Effector memory CD8-positive, alpha-beta T cell (primary cell): ENCODE measurements around the gene TCF19.
"Not testable (repeated sequence)": the region's sequence is repeated elsewhere in the genome, so short reads cannot be mapped to it uniquely, and the experiment has no call there.

ENCODE experiments used
- ATAC-seq: fragments of 150-1000 bp; cut with Tn5 transposase; replicated peaks from 2 replicates; pipeline ENCODE4 v1.10.0; 2021; ENCODE audit warnings: mild to moderate bottlenecking, moderate library complexity
- DNase-seq, 3 experiments: peaks; one replicate each; pipeline ENCODE4 v3.0.0; 2021
- H3K27ac Mint-ChIP-seq, 2 donors: one replicate each; pipeline ENCODE4 v1.8.0; 2022; ENCODE audit warnings: mild to moderate bottlenecking in 2 of 2, mixed read lengths in 2 of 2, moderate library complexity in 2 of 2
- H3K27me3 Mint-ChIP-seq, 2 donors: one replicate each; pipeline ENCODE4 v1.8.0; 2022; ENCODE audit warnings: mixed read lengths in 2 of 2
- H3K36me3 Mint-ChIP-seq: one replicate; pipeline ENCODE4 v1.8.0; 2022; ENCODE audit warnings: mild to moderate bottlenecking, moderate library complexity, mixed read lengths; ENCODE audit not compliant: insufficient read depth
- H3K4me1 Mint-ChIP-seq, 2 donors: one replicate each; pipeline ENCODE4 v1.8.0; 2022; ENCODE audit warnings: low read depth in 2 of 2, mixed read lengths in 2 of 2
- H3K4me3 Mint-ChIP-seq, 2 donors: one replicate each; pipeline ENCODE4 v1.8.0; 2022; ENCODE audit warnings: mild to moderate bottlenecking in 2 of 2, mixed read lengths in 2 of 2, moderate library complexity in 2 of 2
- H3K9me3 Mint-ChIP-seq, 2 donors: one replicate each; pipeline ENCODE4 v1.8.0; 2022; ENCODE audit warnings: mixed read lengths in 2 of 2

The TCF19 gene

DNA sequence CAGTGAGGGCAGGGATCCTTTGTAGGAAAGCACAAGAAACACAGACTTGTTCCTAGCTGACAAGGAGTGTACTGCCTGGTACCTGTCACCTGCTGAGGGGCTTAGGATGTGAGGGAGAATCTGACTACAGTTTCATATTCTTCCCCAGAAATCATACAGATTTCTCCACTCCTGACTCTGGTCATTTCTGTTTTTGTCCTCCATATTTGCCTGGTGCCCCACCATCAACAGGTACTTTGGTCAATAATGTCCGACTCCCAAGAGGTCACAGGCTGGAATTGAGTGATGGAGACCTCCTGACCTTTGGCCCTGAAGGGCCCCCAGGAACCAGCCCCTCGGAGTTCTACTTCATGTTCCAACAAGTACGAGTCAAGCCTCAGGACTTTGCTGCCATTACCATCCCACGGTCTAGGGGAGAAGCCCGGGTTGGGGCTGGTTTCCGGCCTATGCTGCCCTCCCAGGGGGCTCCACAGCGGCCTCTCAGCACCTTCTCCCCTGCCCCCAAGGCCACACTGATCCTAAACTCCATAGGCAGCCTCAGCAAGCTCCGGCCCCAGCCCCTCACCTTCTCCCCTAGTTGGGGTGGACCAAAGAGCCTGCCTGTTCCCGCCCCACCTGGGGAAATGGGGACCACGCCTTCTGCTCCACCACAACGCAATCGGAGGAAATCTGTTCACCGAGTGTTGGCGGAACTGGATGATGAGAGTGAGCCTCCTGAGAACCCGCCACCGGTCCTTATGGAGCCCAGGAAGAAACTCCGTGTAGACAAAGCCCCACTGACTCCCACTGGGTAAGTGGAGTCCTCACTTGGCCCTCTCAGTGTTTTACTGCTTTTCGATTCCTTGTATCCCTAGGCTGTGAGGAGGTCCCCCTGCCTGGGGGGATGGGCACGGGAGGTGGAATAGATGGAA lies 3.1 kb downstream of the TCF19 start:
- ATAC-seq, result no peak
- Mint-ChIP-seq H3K27ac (peak overlapping the region in 1 of 2 donors; percentile 42), H3K9me3 (no peaks in the 10 kb centered on the region), H3K4me3 (no peak overlapping the region), H3K27me3 (no peaks in the 10 kb centered on the region), H3K4me1 (peaks cover 15 to 27% of the 10 kb centered on the region in 2 donors), H3K36me3 (peaks cover 10% of the 10 kb centered on the region)
- no peak for DNase-seq

DNA sequence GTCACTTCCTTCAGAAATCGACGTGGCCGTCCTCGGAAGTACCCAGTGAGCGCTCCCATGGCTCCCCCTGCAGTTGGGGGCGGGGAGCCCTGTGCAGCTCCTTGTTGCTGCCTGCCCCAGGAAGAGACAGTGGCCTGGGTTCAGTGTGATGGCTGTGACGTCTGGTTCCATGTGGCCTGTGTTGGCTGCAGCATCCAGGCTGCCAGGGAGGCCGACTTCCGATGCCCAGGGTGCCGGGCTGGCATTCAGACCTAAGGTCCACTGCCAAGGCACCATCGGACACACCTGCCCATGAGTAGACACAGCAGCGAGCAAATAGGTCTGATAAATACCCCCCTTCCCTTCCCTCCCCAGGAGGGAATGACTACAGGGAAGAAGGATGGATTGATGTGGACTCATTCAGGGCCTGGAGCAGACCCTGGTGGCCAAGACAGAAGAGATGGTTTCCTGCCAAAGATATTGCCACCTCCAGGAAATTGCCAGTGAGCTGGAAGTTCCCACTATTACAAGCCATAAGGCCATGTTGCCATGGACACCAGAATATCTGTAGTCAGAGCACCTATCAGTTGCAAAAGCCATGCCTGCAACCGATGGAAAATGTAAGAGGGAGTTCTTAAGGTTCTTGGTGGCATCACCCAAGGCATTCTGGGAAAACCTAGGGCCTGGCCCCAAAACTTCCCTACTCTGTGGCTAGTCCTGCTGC lies 4.2 kb downstream of the TCF19 start:
- DNase-seq (no peak), ATAC-seq (no peak)
- Mint-ChIP-seq H3K27me3 (no peaks in the 10 kb centered on the region), H3K9me3 (no peaks in the 10 kb centered on the region), H3K4me1 (peaks cover 13 to 21% of the 10 kb centered on the region in 2 donors), H3K36me3 (peaks cover 10% of the 10 kb centered on the region), H3K27ac (peak overlapping the region in 1 of 2 donors; percentile 26), H3K4me3 (no peak overlapping the region)

DNA sequence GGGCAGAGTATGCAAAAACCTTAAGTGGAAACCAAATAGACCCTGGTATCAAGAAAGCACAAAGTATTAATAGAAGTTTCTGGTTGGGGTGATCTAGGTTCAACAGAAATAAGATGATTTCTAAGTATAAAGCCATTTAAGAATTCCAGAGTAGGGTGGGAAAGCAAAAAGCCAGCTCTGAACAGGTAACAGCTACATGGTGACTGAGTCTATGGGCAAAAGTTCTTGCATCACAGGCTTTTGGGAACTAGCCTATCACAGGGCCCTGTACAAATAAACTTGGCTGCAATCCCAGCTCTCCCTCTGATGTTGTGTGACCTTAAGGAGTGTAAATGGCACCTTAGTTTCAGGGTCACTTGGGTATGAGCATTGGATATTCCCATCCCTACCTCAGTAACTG lies 5.5 kb downstream of the TCF19 start:
- Mint-ChIP-seq H3K27ac (no peak overlapping the region), H3K27me3 (no peaks in the 10 kb centered on the region), H3K4me1 (peaks cover 7 to 12% of the 10 kb centered on the region in 2 donors), H3K4me3 (no peak overlapping the region), H3K9me3 (no peaks in the 10 kb centered on the region), H3K36me3 (peaks cover under 1% of the 10 kb centered on the region)
- DNase-seq (no peak), ATAC-seq (no peak)

DNA sequence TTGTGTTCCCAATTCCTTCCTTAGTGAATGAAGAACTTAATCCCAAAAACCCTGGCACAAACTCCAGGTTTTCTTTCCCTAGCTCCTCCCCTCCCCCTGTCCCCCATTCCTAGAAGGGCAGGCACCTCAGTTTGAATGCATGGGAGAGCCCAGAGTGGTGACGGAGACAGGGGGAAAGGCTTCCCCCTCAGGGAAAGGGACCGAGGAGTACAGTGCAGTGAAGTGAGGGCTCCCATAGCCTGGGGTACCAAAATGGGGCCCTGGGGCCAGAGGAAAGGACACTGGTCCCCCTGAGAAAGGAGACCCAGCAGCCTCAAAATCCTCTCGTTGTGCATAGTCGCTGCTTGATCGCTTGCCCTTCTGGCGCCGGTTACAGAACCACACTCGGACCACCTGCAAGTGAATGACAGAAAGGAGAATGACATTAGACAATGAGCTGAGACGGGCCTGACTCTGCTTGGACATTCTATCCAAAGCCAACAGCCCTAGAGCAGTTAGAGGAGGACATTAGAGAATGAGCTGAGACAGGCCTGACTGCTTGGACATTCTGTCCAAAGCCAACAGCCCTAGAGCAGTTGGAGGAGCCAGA lies 6.2 kb downstream of the TCF19 start:
- H3K27me3 Mint-ChIP-seq, ATAC-seq, H3K4me3 Mint-ChIP-seq, H3K36me3 Mint-ChIP-seq, DNase-seq, H3K9me3 Mint-ChIP-seq, H3K27ac Mint-ChIP-seq, H3K4me1 Mint-ChIP-seq: not testable (repeated sequence)

DNA sequence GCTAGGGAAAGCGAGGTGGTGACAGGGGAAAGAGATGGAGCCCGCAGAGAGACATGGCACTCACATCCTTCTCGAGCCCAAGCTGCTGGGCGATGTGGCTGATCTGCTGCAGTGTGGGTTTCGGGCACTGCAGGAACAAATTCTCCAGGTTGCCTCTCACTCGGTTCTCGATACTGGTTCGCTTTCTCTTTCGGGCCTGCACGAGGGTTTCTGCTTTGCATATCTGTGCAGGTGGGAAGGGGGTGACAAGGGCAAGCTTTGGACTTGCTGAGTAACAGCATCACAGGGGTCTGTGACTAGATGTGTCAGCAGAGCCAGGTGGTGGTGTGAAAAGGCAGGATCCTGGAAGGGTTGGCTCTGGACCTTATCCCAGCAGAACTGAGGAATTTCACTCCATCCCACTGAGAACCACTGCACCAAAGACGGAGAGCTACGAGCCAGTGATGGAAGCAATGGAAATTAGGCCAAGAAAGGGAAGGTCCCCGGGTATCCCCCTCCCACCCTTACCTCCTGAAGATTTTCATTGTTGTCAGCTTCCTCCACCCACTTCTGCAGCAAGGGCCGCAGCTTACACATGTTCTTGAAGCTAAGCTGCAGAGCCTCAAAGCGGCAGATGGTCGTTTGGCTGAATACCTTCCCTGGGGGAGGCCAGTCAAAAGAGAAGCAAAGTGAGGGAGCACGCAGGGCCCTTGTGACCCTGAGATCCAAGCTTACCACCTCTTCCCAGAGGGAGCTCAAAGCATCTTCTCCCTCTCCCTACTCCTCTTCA lies 6.9 kb downstream of the TCF19 start:
- not testable (repeated sequence) for H3K27me3 Mint-ChIP-seq, H3K27ac Mint-ChIP-seq, DNase-seq, ATAC-seq, H3K9me3 Mint-ChIP-seq, H3K4me3 Mint-ChIP-seq, H3K36me3 Mint-ChIP-seq, H3K4me1 Mint-ChIP-seq

DNA sequence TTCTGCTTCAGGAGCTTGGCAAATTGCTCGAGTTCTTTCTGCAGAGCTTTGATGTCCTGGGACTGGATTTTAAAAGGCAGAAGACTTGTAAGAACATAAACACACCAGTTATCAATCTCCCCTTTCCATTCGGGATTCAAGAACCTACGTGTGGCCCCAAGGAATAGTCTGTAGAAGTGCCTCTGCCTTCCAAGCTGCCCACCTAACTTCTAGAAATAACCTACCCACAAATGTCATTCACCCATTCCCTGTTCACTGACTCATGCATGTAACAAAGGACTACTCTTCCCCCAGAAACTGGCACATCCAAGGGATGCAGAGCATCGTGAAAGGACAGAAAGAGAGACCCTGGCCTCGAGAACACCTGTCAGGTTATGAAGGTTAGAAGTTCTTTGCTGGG lies 7.6 kb downstream of the TCF19 start:
- Mint-ChIP-seq H3K27me3 (no peaks in the 10 kb centered on the region), H3K9me3 (no peaks in the 10 kb centered on the region), H3K4me3 (no peak overlapping the region), H3K36me3 (no peaks in the 10 kb centered on the region), H3K4me1 (no peaks in the 10 kb centered on the region), H3K27ac (peak overlapping the region in 1 of 2 donors; percentile 41)
- ATAC-seq, result no peak
- DNase-seq, result no peak

DNA sequence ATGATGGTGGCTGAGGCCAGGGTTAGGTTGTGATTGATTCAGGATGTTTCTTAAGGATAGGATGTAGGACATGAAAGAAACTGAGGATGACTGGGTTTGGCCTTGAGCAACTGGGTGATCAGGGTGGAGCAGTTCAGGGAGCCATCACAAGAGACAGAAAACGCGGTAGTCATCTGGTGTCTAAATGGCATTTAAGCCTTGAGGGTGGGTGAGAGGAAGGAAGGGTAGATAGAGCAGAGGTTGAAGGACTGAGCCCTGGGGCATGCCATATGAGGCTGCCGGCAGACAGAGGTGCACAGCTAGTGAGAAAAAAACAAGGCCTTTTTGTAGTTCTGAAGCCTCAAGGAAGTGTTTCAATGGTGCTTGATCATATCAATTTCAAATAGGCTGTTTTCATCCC lies 10.2 kb downstream of the TCF19 start:
- Mint-ChIP-seq H3K4me3 (no peak overlapping the region), H3K9me3 (no peaks in the 10 kb centered on the region), H3K4me1 (no peaks in the 10 kb centered on the region), H3K27ac (no peak overlapping the region), H3K36me3 (no peaks in the 10 kb centered on the region), H3K27me3 (no peaks in the 10 kb centered on the region)
- ATAC-seq, result no peak
- no peak for DNase-seq

DNA sequence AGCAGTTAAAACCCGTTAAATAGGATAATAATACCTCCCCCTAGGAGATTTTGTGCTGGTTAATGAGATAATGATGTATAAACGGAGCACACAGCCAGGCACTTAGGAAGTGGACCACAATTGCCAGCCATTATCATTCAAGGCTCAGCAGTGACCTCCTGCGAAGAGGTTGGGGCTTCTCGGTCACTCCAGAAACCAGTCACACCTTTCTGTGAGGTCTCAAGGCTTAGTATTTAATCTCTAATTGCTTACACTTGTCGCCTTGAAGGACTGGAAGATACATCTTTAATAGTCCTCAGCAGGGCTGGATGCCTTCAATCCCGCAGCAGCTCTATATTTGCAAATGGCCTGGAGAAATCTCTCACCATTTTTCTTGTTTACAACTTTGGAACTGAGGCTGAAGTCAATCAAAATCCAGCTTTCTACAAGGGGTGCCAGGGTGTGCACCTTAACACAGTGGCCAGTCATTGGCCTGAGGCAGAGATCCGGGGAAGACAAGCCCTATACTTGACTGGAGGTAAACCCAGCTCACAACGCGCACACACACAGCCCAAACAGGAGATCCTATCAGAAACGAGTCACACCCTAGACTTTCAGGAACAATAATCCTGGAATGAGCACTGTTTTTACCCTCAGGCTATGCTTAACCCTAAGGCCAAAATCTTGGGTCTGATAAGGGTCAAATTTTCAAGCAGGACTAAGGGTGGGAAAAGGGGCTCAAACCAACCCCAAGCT lies 10.9 kb downstream of the TCF19 start:
- DNase-seq (no peak), ATAC-seq (no peak)
- Mint-ChIP-seq H3K27me3 (no peaks in the 10 kb centered on the region), H3K4me1 (no peaks in the 10 kb centered on the region), H3K27ac (no peak overlapping the region), H3K9me3 (no peaks in the 10 kb centered on the region), H3K4me3 (no peak overlapping the region), H3K36me3 (no peaks in the 10 kb centered on the region)

DNA sequence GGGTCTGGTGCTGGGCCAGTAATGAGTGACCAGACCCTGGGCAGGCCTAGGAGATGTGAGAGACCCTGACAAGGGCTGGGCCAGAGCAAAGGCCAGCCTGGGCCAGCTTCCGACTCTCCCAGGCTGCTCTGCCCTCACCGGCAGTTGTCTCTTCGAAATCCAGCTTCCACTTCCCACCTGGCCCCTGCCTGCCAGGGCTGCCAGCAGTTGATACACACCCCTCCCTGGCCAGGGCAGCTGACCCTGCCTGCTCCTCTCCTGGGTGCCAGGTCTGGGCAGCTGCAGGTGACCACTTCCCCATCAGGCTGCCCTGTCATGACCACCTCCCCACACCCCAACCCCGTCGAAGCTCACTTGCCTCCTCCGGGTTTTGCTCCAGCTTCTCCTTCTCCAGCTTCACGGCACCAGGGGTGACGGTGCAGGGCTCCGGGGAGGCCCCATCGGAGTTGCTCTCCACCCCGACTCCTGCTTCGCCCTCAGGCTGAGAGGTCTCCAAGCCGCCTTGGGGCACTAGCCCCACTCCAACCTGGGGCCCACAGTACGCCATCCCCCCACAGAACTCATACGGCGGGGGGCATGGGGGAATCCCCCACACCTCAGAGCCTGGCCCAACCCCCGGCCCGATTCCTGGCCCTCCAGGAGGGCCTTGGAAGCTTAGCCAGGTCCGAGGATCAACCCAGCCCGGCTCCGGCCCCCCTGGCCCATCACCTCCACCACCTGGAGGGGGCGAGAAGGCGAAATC lies 11.6 kb downstream of the TCF19 start:
- not testable (repeated sequence) for H3K27me3 Mint-ChIP-seq, ATAC-seq, H3K36me3 Mint-ChIP-seq, H3K4me3 Mint-ChIP-seq, DNase-seq, H3K9me3 Mint-ChIP-seq, H3K4me1 Mint-ChIP-seq
- H3K27ac Mint-ChIP-seq, result peak overlapping the region in 1 of 2 donors; percentile 68

DNA sequence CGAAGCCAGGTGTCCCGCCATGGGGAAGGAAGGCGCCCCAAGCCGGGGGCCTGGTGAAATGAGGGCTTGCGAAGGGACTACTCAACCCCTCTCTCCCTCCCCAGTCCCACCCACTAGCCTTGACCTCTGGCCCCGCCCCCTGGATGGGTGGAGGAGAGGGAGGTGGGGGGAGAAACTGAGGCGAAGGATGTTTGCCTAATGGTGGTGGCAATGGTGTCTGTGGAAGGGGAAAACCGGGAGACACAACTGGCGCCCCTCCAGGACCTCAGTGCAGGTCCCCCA lies 12.2 kb downstream of the TCF19 start, which contains the start of gene POU5F1:
POU5F1 (minus strand) TSS at position 83 of the 282 bp plus-strand sequence; CDS start at position 21, 62 bp downstream.
- Mint-ChIP-seq H3K4me1 (no peaks in the 10 kb centered on the region), H3K9me3 (no peaks in the 10 kb centered on the region), H3K36me3 (no peaks in the 10 kb centered on the region), H3K27ac (peak within 1 kb of the TSS; percentile 39 to 68), H3K4me3 (no peak within 1 kb of the TSS), H3K27me3 (no peaks in the 10 kb centered on the region)
- no peak for DNase-seq
- no peak for ATAC-seq

DNA sequence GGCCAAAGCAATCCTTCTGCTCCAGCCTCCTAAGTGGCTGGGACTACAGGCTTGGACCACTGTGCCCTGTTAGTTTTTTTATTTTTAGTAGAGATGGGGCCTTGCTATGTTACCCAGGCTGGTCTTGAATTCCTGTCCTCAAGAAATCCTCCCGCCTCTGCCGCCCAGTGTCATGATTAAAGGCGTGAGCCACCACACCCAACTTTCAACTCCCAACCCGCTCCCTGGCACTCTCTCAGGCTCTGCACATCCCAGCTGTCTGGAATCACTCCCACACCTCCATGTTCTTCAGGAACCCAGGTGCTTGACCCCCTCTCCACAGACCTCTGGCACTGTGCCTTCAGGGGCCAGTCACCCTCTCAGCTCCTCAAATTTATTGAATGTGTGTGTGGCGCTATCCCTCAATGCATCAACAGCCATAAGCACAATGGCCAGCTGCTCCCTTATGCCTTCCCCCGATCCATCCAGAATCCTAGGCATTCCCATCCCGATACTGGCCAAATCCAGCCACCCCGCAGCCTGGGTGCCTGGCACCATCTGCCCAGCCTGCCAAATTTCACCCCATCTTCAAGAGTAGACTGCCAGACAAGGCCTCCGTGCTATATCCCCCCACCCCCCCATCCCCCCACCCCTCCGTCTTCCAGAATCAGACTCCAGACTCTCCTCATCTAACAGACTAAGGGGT lies 12.7 kb downstream of the TCF19 start:
- Mint-ChIP-seq H3K27ac (peak overlapping the region in 1 of 2 donors; percentile 39), H3K4me1 (peaks cover 3 to 5% of the 10 kb centered on the region in 2 donors), H3K4me3 (no peak overlapping the region), H3K36me3 (no peaks in the 10 kb centered on the region), H3K27me3 (no peaks in the 10 kb centered on the region), H3K9me3 (no peaks in the 10 kb centered on the region)
- no peak for ATAC-seq
- no peak for DNase-seq
